K562 (cell line): ENCODE data around the gene PRRC2C. TPM values are rescaled to one million over a fixed set of nuclear protein-coding genes. Genes with fewer than 3 reads are reported as not detected.

Experiments
- ATAC-seq: fragments of 200-7000 bp; cut with Tn5 transposase; 3 replicates; pipeline ENCODE4 v1.9.1; 2020; ENCODE audit warnings: moderate library complexity
- BruUV-seq: library from RNA; stranded (reverse); fragments of 400-500 nt; replicated peaks from 2 replicates; lab custom pipeline; 2021; lab: Mats Ljungman, UMichigan
- CTCF ChIA-PET: fragments of 300-600 bp; formaldehyde crosslinking; extraction: SDS; loops from one replicate; lab custom pipeline; 2021; ENCODE audit warnings: low intra/inter-chr PET ratio; lab: Yijun Ruan, JAX
- POLR2A ChIA-PET: fragments of 300-600, 350-650 bp; sonication (Branson Sonifier 250); formaldehyde crosslinking; extraction: SDS; loops from one replicate; lab custom pipeline; 2021; ENCODE audit warnings: antibody characterized with exemption, inconsistent platforms; lab: Yijun Ruan, JAX
- DNase-seq, 4 experiments: peaks; one replicate each; pipeline versions ENCODE4 v3.0.0 to v3.0.0-alpha.2; 2011 to 2018; ENCODE audit warnings: low spot score in 3 of 4, mixed read lengths in 3 of 4; ENCODE audit errors: extremely low read depth in 1 of 4
- FAIRE-seq: peaks from 2 replicates; lab custom pipeline; 2011; peaks lifted over from hg19 to GRCh38; lab: Jason Lieb, UNC
- H2AFZ ChIP-seq: 2 replicates; pipeline ENCODE4 v1.6.0; 2011; ENCODE audit warnings: low read depth, low read length, control low read depth, inconsistent platforms
- H3K27ac ChIP-seq: fragments of 200-600 bp; 3 replicates; pipeline ENCODE4 v1.8.0; 2011; ENCODE audit warnings: low read depth, mild to moderate bottlenecking, control low read depth, inconsistent platforms, low read length, moderate library complexity, mixed read lengths; ENCODE audit errors: extremely low read depth
- H3K27me3 ChIP-seq, 2 experiments: fragments of 300-600 bp in 1 of 2; 2 replicates in 1 of 2; 3 replicates in 1 of 2; pipeline versions ENCODE4 v1.6.0 to v1.8.0; 2011; ENCODE audit warnings: inconsistent platforms in 2 of 2, low read length in 2 of 2, mild to moderate bottlenecking in 1 of 2, mixed read lengths in 1 of 2, moderate library complexity in 1 of 2; ENCODE audit not compliant: control insufficient read depth in 2 of 2, insufficient read depth in 2 of 2
- H3K36me3 ChIP-seq: fragments of 300-600 bp; 3 replicates; pipeline ENCODE4 v1.8.0; 2011; ENCODE audit warnings: mild to moderate bottlenecking, low read length, inconsistent platforms; ENCODE audit not compliant: control insufficient read depth, insufficient read depth
- H3K4me1 ChIP-seq, 2 experiments: fragments of 200-600 bp in 1 of 2; replicated peaks in 1 of 2; 2 replicates in 1 of 2; 3 replicates in 1 of 2; pipeline versions ENCODE4 v1.5.1 to v1.8.0; 2011; ENCODE audit warnings: inconsistent platforms in 2 of 2, low read length in 2 of 2, mild to moderate bottlenecking in 1 of 2, mixed read lengths in 1 of 2, moderate library complexity in 1 of 2; ENCODE audit not compliant: control insufficient read depth in 2 of 2, insufficient read depth in 2 of 2
- H3K4me2 ChIP-seq: 2 replicates; pipeline ENCODE4 v1.6.1; 2011; ENCODE audit warnings: low read length, control low read depth, inconsistent platforms, mixed read lengths; ENCODE audit not compliant: insufficient read depth
- H3K4me3 ChIP-seq: fragments of 200-600 bp; sonication (generic), shearing (Covaris generic); 2 replicates; pipeline ENCODE4 v1.5.1; 2016; ENCODE audit warnings: control low read depth, inconsistent platforms
- H3K79me2 ChIP-seq: fragments of 200-600 bp; 3 replicates; pipeline ENCODE4 v1.8.0; 2011; ENCODE audit warnings: low read length, inconsistent platforms; ENCODE audit not compliant: control insufficient read depth, insufficient read depth
- H3K9ac ChIP-seq, 2 experiments: 2 replicates each; pipeline versions ENCODE4 v1.6.0 to v1.6.1; 2011; ENCODE audit warnings: low read depth in 2 of 2, low read length in 2 of 2, control low read depth in 1 of 2, inconsistent platforms in 1 of 2, mild to moderate bottlenecking in 1 of 2, mixed read lengths in 1 of 2; ENCODE audit not compliant: insufficient read depth in 1 of 2
- H3K9me1 ChIP-seq: one replicate; pipeline ENCODE4 v1.6.0; 2011; ENCODE audit warnings: inconsistent platforms, mild to moderate bottlenecking, low read length, moderate library complexity; ENCODE audit not compliant: control insufficient read depth, insufficient read depth
- H3K9me3 ChIP-seq: replicated peaks from 2 replicates; pipeline ENCODE4 v1.5.1; 2011; ENCODE audit warnings: low read depth, low read length, inconsistent platforms; ENCODE audit not compliant: control insufficient read depth, insufficient read depth
- H4K20me1 ChIP-seq: replicated peaks from 2 replicates; pipeline ENCODE4 v1.6.1; 2011; ENCODE audit warnings: low read length, inconsistent platforms, mixed read lengths; ENCODE audit not compliant: control insufficient read depth, insufficient read depth
- CUX1 ChIP-seq: fragments of 200-800 bp; sonication (Bioruptor generic); IDR thresholded peaks from 2 replicates; pipeline ENCODE4 v1.6.1; 2016; ENCODE audit warnings: missing genetic modification characterization, missing compliant biosample characterization
- MAFK ChIP-seq: IDR thresholded peaks from 2 replicates; pipeline ENCODE4 v1.6.1; 2011; ENCODE audit warnings: low read length, improper control_type of control experiment
- RAD21 ChIP-seq, 2 experiments: fragments of 250-450 bp in 1 of 2; fragments of 450-650 bp in 1 of 2; sonication (Bioruptor Pico) in 1 of 2; formaldehyde crosslinking in 1 of 2; IDR thresholded peaks in 1 of 2; conservative IDR thresholded peaks in 1 of 2; 2 replicates each; pipeline versions ENCODE4 v1.4.0 to v1.8.0; 2020 to 2022; ENCODE audit warnings: mild to moderate bottlenecking in 2 of 2, moderate library complexity in 1 of 2
- WGBS: fragments of 100-300 bp; shearing (Covaris generic); methylation state at CpG from one replicate; pipeline ENCODE4 v1.1.6; 2016; ENCODE audit warnings: low coverage, mixed read lengths; ENCODE audit not compliant: insufficient coverage; ENCODE audit errors: missing lambda C conversion rate; 5-methylcytosine and 5-hydroxymethylcytosine counted together
- in situ Hi-C: fragments of 300-500 bp; cut with MboI; formaldehyde crosslinking; loops from 4 replicates; pipeline ENCODE4 v1.15.0; 2018; ENCODE audit warnings: inconsistent platforms, mixed read lengths
- intact Hi-C: fragments of 100-400 bp; cut with micrococcal nuclease; formaldehyde crosslinking; loops from 2 replicates; pipeline ENCODE4 v1.14.2; 2022
- polyA plus RNA-seq, 8 experiments: library from polyadenylated mRNA; depleted of rRNA in 4 of 8; stranded (reverse) in 5 of 8; unstranded in 3 of 8; fragments of >200 nt; fragmentation: Nextera tagmentation in 2 of 8; fragmentation: Illumina TruSeq in 1 of 8; extraction: Ambion mirVana in 2 of 8; extraction: Trizol in 1 of 8; gene quantifications; 2 replicates each; pipeline versions ENCODE4 v1.2.1 to v1.2.3, GENCODE V29; 2011 to 2014; ENCODE audit warnings: inconsistent platforms in 1 of 8, missing spikeins in 1 of 8
- total RNA-seq, 7 experiments: library from RNA; depleted of rRNA in 6 of 7; stranded (reverse); fragments of >200 nt in 6 of 7; fragmentation: Illumina TruSeq in 2 of 7; extraction: Trizol in 2 of 7; gene quantifications; 2 replicates each; pipeline versions ENCODE4 v1.2.1 to v1.2.3, GENCODE V29; 2011 to 2021; ENCODE audit warnings: low replicate concordance in 1 of 7
- TF ChIP-seq, protein P1 (sequence below): fragments of 450-650 bp; IDR thresholded peaks from 2 replicates; pipeline ENCODE4 v1.6.1; 2016; ENCODE audit warnings: antibody characterized with exemption
- TF ChIP-seq, protein P2 (sequence below), 2 experiments: IDR thresholded peaks; 2 replicates each; pipeline ENCODE4 v1.6.1; 2012; ENCODE audit warnings: improper control_type of control experiment in 2 of 2, low read depth in 2 of 2, low read length in 2 of 2, borderline replicate concordance in 1 of 2

Gene PRRC2C
- total and polyA plus RNA-seq, 9 of the 15 experiments (the other 6 are each of a cell fraction or from before 2014, with no cell fraction given) = 61.9 to 237 (median 105) TPM

GRCh38 chr1:171455967-171456366 is 29.4 kb upstream of the PRRC2C start:
- Histone ChIP-seq H3K9me1 (no peaks in the 10 kb centered on the region), H3K27me3 (peaks cover 7 to 16% of the 10 kb centered on the region in 2 experiments; a peak in 3 of 5 replicates), H4K20me1 (no peaks in the 10 kb centered on the region), H3K4me1 (no peaks in the 10 kb centered on the region), H3K4me2 (no peak overlapping the region), H2AFZ (no peak overlapping the region), H3K27ac (no peak overlapping the region), H3K36me3 (no peaks in the 10 kb centered on the region), H3K9me3 (no peaks in the 10 kb centered on the region), H3K9ac (no peak overlapping the region), H3K79me2 (no peaks in the 10 kb centered on the region), H3K4me3 (no peak overlapping the region)
- POLR2A ChIA-PET = no interaction called here
- FAIRE-seq = peak; percentile 46
- CTCF ChIA-PET = no interaction called here
- TF ChIP-seq RAD21 (CRISPR knock-in tag; conservative IDR thresholded peaks at IDR 0.05 in 1 of 2, IDR thresholded peaks at IDR 0.05 in 1 of 2) = peak in 1 of 2 experiments; percentile 13; a peak in 1 of 4 replicates
- TF ChIP-seq, protein P1, sequence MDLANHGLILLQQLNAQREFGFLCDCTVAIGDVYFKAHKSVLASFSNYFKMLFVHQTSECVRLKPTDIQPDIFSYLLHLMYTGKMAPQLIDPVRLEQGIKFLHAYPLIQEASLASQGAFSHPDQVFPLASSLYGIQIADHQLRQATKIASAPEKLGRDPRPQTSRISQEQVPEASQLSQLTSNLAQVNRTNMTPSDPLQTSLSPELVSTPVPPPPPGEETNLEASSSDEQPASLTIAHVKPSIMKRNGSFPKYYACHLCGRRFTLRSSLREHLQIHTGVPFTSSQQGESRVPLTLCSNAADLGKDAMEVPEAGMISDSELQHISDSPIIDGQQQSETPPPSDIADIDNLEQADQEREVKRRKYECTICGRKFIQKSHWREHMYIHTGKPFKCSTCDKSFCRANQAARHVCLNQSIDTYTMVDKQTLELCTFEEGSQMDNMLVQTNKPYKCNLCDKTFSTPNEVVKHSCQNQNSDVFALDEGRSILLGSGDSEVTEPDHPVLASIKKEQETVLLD = no peak
- intact Hi-C loops (no loop called here), in situ Hi-C loops (no loop called here)
- 0 out of 3 replicates have a peak, but pooled peaks have one; percentile 40 for ATAC-seq
- BruUV-seq = no TSS peak
- DNase-seq = no peak

DNA sequence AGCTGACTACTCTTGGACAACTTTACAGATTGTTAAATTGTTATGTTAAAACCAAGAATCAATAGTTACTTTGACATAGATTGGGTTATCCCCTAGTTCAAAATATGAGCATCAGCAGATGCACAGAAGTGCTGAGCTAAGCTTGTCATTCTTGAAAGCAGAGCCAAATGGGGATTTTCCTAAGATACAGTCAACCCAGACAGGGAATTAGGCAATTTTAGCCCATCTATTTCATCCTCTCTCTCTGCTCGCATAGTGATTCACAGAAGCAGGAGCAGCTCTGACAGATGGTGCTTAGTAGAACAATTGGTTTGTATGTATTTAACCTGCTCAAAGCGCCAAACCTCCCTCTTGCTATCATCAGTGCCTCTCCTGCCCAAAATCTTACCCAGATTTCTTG is 27.9 kb upstream of the PRRC2C start:
- Histone ChIP-seq H3K9ac (no peak overlapping the region), H2AFZ (no peak overlapping the region), H3K4me3 (no peak overlapping the region), H3K27ac (no peak overlapping the region), H3K4me1 (no peaks in the 10 kb centered on the region), H3K27me3 (peaks cover 7 to 16% of the 10 kb centered on the region in 2 experiments; a peak in 3 of 5 replicates), H3K36me3 (no peaks in the 10 kb centered on the region), H3K4me2 (no peak overlapping the region), H3K79me2 (no peaks in the 10 kb centered on the region), H3K9me1 (no peaks in the 10 kb centered on the region), H3K9me3 (no peaks in the 10 kb centered on the region), H4K20me1 (no peaks in the 10 kb centered on the region)
- CTCF ChIA-PET = no interaction called here
- intact Hi-C loops (no loop called here), in situ Hi-C loops (no loop called here)
- DNase-seq (no peak), ATAC-seq (no peak), FAIRE-seq (no peak)
- BruUV-seq = no TSS peak
- POLR2A ChIA-PET = interaction anchor here (0.9 kb wide), 2 partner anchors 19 to 23 kb away, joined by 3 read pairs; no protein-coding TSS in a partner anchor
- 0% methylated on average over 2 of the region's 2 CpGs for WGBS
- TF ChIP-seq, protein P2, sequence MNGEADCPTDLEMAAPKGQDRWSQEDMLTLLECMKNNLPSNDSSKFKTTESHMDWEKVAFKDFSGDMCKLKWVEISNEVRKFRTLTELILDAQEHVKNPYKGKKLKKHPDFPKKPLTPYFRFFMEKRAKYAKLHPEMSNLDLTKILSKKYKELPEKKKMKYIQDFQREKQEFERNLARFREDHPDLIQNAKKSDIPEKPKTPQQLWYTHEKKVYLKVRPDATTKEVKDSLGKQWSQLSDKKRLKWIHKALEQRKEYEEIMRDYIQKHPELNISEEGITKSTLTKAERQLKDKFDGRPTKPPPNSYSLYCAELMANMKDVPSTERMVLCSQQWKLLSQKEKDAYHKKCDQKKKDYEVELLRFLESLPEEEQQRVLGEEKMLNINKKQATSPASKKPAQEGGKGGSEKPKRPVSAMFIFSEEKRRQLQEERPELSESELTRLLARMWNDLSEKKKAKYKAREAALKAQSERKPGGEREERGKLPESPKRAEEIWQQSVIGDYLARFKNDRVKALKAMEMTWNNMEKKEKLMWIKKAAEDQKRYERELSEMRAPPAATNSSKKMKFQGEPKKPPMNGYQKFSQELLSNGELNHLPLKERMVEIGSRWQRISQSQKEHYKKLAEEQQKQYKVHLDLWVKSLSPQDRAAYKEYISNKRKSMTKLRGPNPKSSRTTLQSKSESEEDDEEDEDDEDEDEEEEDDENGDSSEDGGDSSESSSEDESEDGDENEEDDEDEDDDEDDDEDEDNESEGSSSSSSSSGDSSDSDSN (IDR thresholded peaks at IDR 0.05; ENCODE audit: borderline replicate concordance in 1 of 2, low read depth in 2 of 2, low read length in 2 of 2) = no peak
- TF ChIP-seq CUX1 (CRISPR knock-in tag) (no peak), MAFK (no peak)
